NCI-H2227 (cell line): ENCODE measurements around the gene IL9.

Experiments
- DNase-seq: peaks from one replicate; lab custom pipeline; 2025; ENCODE audit not compliant: unreplicated experiment; lab: John Stamatoyannopoulos, UW

IL9 gene

DNA sequence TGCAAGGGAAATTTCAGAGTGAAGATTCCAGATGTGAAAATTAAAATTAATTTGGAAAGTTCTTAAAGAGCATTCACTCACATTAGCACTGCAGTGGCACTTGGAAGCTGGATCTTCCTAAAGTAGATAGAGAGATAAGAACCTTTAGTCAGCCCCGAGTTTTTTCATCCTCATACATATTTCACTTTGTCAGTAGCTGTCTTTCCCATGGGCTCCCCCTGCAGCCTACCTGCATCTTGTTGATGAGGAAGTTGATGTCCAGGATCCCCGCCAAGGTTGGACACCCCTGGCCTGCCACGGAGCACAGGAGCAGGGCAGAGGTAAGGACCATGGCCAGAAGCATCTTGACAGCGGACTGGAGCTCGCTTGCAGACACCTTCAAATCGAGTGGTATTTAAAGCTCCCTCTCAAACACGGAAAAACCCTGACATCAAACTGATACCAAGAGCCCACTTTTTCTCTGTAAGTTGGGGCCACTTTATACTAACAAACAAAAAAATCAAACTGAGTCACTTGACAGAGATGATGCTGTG lies at the start of gene IL9:
Gene IL9, minus strand, starts transcription at position 368 of the 533 bp plus-strand sequence. Its CDS starts 25 bp downstream, at position 343.
- DNase-seq: no peak

DNA sequence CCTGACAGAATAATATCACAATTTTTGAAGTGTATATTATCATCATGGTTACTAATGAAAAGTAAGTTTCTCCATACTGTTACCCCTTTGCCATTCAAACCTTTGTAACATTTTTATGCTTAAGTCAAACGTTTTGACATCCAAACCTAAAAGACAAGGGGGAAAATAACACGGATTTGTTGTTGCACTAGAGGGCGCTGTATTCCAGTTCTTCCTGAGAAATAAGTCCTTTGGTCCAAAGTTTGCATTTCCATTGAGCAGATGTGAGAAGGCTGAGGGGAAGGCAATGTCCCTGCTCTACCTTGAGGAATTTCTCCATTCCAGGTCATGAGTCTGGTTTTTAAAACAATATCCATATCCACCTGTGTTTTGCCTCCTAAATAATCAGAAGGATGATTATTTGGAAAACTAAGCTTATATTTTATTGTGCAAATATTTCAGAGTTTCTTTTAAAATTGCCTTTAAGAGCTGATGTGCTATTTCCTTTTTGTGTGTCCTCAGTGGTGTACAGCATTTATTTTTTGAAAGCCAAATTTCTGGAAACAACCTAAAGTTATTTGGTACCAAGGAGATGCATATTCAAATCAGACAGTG lies 49.4 kb upstream of the IL9 start:
- DNase-seq: peak; percentile 66

DNA sequence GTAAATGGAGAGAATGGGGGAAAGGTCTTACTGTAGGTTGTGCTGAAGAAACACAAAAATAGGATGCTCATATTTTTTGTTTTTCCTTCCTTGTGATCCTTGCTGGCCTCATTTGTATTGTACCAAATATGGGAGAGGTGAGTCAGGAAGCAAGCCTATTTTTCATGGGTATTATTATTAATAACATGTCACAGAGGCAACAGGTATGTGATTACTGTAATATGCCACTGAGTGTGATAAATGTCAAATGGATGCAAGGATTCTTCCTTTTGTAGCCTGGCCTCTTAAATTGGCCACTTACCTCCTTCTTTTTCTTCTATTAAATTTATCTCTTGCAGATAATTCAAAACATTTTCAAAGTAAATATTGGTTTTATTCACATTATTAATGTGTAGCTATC lies 48.9 kb upstream of the IL9 start:
- DNase-seq: no peak

DNA sequence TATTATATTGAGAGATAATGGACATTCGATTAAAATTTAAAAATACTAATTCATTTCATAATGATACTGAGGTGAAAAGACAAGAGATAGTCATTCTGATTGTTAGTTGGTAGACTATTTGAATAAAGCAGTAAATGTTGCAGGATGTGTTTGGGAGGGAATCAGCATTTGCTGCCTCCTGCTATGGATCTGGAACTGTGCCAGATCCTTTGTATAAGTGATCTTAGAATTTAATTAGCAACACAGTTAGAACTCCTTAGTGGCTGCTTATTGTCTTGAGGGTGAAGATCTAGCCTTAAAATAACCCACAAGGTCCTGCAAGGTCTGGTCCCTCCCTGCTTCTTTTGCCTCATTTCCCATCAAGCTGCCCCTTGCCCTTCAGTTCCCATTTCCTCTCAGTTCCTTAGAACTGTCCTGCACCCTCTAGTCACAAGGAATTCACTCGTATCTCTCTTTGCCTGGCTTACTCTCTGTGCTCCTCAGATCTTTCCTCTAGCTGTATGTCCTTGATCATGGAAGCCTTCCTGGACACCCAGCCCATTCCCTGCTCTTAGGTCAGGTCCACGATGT lies 46.6 kb upstream of the IL9 start:
- no peak for DNase-seq

- DNase-seq: no peak
These were observed 46.1 kb upstream of the IL9 start for GRCh38 chr5:135941711-135942110.

DNA sequence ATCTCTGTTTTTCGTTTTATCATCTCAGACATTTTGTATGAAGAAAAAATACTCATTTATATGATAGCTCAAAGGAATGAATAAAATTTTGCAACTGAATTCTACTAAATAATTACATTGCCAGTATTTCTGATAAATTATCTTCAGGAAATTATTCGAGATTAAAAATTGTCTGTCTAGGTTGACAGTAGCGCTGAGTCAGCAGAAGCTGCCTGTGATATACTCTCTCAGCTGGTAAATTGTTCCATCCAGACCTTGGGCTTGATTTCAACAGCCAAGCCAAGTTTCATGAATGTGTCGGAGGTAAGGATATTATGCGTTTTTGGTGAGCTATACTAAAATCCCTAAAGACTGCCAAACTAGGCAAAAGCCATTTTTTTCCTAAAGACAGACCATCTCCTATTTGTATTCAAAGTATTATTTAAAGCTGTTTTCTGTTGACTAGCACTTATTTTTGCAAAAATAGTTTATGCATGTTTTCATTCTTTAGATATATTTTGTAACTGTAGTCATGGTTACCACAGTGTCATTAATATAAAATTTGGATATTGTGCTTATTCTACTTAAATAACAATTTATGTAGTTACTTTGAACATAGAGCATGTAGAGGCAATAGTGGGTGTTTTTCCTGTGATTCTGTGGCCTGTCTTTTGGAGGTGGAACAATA lies 41.7 kb upstream of the IL9 start:
- no peak for DNase-seq

- DNase-seq: no peak
These were observed 39.3 kb upstream of the IL9 start for GRCh38 chr5:135934939-135935338.

DNA sequence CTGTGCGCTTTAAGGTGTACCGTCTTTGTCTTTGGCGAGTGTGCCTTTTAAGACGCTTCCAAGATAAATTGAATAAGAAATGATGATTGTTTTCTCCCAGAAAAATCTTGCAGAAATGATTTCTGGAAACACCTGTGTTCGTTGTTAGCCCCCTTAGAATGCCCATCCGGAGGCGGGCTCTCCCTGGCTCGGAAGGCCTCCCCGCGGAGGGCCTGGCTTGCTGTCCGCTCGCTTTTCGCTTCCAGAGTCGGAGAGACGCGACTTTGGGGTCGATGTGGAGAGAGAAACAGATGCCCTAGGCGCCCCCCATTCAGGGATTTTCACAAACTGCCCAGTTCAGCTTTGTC lies 35.3 kb upstream of the IL9 start:
- DNase-seq: no peak

- peak; percentile 22 for DNase-seq
These were observed 34.6 kb upstream of the IL9 start for GRCh38 chr5:135930029-135930948.

DNA sequence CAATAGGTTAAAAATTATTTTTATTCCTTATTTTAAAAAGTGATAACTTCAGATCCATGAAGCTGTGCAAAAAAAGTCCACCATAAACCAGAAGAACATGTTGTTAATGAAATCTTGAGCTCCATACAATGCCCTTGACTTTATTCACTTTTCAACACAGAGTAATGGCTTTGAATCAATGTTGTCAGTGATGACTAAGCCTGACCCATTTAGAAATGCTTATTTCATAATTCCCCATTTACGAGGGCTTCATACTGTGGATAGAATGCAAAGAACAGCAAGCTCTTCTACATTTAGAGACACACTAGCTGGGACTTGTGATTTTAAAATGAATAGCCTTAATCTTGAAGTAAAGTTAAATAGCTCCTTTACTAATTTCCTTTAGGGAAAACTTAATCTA lies 25.7 kb upstream of the IL9 start:
- no peak for DNase-seq

- DNase-seq: no peak
These were observed 24.6 kb upstream of the IL9 start for GRCh38 chr5:135920199-135920598.

GRCh38 chr5:135916638-135917263 lies 21.1 kb upstream of the IL9 start:
- no peak for DNase-seq

DNA sequence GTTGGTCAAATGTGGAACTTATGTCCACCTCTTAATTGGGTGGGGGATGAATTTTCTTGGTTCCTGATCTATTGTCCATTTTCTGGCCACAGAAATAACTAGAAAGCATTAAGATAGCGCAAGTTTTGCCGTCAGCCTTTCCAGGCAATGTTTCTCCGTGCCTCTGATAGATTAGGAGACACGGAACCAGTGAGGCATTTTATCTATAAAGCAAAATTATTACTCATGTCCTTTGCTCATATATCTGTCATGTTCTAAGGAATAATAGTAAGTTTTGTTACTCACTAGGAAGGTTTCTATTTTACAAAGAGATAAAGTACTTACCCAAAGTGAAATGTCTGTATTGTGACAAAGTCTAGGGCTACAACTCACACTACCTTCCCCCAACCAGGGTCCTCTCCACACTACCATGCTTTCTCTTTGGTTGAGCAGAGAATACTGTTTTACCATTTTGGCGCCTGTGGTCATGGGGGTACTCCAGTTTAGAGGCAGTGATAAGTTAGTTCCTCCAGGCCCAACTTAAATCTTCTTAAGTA lies 19.9 kb upstream of the IL9 start:
- no peak for DNase-seq

- DNase-seq: no peak
These were observed 18.3 kb upstream of the IL9 start for GRCh38 chr5:135913713-135914626.

DNA sequence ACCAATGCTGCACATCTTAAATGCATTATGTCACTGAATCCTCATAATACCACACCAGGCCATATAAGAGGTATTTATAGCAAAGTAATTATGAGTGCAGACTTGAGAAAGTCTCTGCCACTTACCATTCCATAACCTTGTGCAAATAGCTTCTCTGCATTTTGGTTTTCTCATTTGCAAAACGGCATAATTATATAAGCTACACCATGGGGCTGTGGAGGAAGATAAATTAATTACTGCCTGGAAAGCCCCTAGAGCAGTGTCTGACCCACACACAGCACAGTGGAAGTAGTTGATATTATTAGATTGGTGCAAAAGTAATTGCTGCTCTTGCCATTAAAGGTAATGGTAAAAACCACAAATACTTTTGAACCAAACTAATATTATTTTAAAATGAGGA lies 9.5 kb upstream of the IL9 start:
- no peak for DNase-seq

GRCh38 chr5:135901633-135902032 lies 6.0 kb upstream of the IL9 start:
- DNase-seq: no peak

GRCh38 chr5:135900276-135900675 lies 4.6 kb upstream of the IL9 start:
- DNase-seq: no peak

- no peak for DNase-seq
These were observed 3.0 kb upstream of the IL9 start for GRCh38 chr5:135898651-135899050.

DNA sequence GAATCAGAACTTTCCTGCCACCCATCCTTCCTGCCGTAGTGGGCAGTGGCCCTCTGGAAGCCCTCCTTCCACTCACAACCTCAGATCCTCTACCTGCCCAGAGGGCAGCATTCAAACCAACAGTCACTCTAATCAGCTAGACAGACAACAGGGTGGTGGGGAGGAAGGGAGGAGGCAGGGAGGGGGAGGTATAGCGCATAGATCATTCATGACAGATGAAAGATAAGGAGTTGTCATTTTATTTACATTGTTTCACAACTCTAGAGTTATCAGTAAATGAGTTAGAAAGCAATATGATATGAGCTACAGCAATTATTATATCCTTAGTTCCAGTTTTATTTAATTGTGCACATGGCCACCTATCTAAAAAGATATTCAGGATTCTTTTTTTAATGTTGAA lies 852 bp downstream of the IL9 start:
- no peak for DNase-seq

DNA sequence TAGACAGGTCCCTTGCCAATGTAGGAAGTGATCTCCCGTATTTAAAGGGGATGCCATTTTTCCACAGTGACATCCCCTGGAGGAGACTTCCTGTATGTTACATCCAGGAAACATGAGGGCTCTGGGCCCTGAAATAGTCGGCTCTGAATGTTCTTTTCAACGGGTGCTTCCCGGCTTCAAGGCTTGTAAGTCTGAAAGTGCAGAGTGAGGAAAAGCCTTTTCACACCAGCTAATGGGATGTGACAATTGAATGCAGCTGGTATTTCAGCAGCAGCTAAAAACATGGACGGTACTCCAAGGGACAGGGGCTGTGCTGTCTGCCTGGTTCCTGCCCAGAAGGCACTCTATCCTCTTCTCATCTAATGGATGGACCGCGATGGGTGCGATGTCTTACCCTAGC lies 1.4 kb downstream of the IL9 start:
- no peak for DNase-seq
